Suprapubic skin (tissue), 4 donors: ENCODE results near the gene ULK4. TPM values are rescaled to one million over a fixed set of nuclear protein-coding genes. Genes with fewer than 3 reads are reported as not detected.

Source experiments
- DNase-seq, 2 donors: peaks; one replicate each; pipeline ENCODE4 v3.0.0-alpha.2; 2019; ENCODE audit warnings: low spot score in 2 of 2
- H3K27ac ChIP-seq: fragments of 200-600 bp; sonication (generic); one replicate; pipeline ENCODE4 v1.5.1; 2019
- H3K27me3 ChIP-seq: fragments of 200-600 bp; sonication (generic); one replicate; pipeline ENCODE4 v1.5.1; 2019
- H3K36me3 ChIP-seq: fragments of 200-600 bp; sonication (generic); one replicate; pipeline ENCODE4 v1.5.1; 2019
- H3K4me1 ChIP-seq: fragments of 200-600 bp; sonication (generic); one replicate; pipeline ENCODE4 v1.5.1; 2019
- H3K4me3 ChIP-seq: fragments of 200-600 bp; sonication (generic); one replicate; pipeline ENCODE4 v1.5.1; 2019; ENCODE audit warnings: mild to moderate bottlenecking
- H3K9me3 ChIP-seq: fragments of 200-600 bp; sonication (generic); one replicate; pipeline ENCODE4 v1.5.1; 2019
- EP300 ChIP-seq: sonication (generic); formaldehyde crosslinking; IDR thresholded peaks from one replicate; pipeline ENCODE4 v1.6.1; 2017; ENCODE audit warnings: antibody characterized with exemption
- POLR2A ChIP-seq, 2 donors: fragments of 450-650 bp; IDR thresholded peaks; one replicate each; pipeline ENCODE4 v1.6.1; 2017; ENCODE audit warnings: antibody characterized with exemption in 2 of 2, mild to moderate bottlenecking in 2 of 2, moderate library complexity in 2 of 2
- POLR2AphosphoS5 ChIP-seq, 3 donors: sonication (generic); formaldehyde crosslinking; IDR thresholded peaks; one replicate each; pipeline ENCODE4 v1.6.1; 2017; ENCODE audit warnings: antibody characterized with exemption in 3 of 3
- WGBS: methylation state at CpG from one replicate; pipeline ENCODE4 v1.1.5; 2018; 5-methylcytosine and 5-hydroxymethylcytosine counted together
- total RNA-seq, 4 donors: library from RNA; depleted of rRNA; stranded (reverse); fragments of >200 nt; gene quantifications; one replicate each; pipeline ENCODE4 v1.1.0, GENCODE V29; 2016
- TF ChIP-seq, protein P1 (sequence below), 2 donors: fragments of 200-600 bp in 1 of 2; fragments of 450-650 bp in 1 of 2; sonication (generic) in 1 of 2; IDR thresholded peaks; one replicate each; pipeline ENCODE4 v1.5.1; 2016 to 2019; ENCODE audit warnings: antibody characterized with exemption in 2 of 2, mild to moderate bottlenecking in 1 of 2, moderate library complexity in 1 of 2

The ULK4 gene
- total RNA-seq, 4 donors from 2014 or later = 11.7 to 21.7 (median 16.6) TPM

DNA sequence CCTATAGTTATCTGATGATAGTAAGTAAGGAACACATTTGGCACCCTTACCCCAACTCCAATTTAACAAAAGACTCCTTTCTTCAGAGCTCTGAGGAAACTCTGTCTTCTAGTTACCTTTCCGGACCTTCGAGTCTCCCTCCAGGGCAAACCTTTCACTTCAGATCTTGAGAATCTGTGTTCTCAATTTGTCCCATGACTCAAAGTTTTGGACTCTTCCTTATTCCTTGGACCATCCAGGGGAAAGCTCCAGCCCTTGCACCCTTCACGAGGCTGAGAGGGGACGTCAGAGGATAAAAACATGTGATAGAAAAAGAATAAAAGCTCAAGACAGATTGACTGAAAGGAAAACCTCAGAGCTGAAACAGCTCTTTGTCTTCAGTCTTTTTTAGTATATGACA is 685.7 kb downstream of the ULK4 start:
- no peak for DNase-seq
- Histone ChIP-seq H3K4me3 (no peak overlapping the region), H3K27me3 (no peaks in the 10 kb centered on the region), H3K9me3 (no peaks in the 10 kb centered on the region), H3K4me1 (no peaks in the 10 kb centered on the region), H3K27ac (no peak overlapping the region), H3K36me3 (no peaks in the 10 kb centered on the region)
- 66% methylated on average over 4 of the region's 4 CpGs for WGBS
- TF ChIP-seq POLR2A (IDR thresholded peaks at IDR 0.05) (no peak), EP300 (no peak), POLR2AphosphoS5 (IDR thresholded peaks at IDR 0.05) (no peak)
- TF ChIP-seq, protein P1, sequence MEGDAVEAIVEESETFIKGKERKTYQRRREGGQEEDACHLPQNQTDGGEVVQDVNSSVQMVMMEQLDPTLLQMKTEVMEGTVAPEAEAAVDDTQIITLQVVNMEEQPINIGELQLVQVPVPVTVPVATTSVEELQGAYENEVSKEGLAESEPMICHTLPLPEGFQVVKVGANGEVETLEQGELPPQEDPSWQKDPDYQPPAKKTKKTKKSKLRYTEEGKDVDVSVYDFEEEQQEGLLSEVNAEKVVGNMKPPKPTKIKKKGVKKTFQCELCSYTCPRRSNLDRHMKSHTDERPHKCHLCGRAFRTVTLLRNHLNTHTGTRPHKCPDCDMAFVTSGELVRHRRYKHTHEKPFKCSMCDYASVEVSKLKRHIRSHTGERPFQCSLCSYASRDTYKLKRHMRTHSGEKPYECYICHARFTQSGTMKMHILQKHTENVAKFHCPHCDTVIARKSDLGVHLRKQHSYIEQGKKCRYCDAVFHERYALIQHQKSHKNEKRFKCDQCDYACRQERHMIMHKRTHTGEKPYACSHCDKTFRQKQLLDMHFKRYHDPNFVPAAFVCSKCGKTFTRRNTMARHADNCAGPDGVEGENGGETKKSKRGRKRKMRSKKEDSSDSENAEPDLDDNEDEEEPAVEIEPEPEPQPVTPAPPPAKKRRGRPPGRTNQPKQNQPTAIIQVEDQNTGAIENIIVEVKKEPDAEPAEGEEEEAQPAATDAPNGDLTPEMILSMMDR (IDR thresholded peaks at IDR 0.05) = no peak

DNA sequence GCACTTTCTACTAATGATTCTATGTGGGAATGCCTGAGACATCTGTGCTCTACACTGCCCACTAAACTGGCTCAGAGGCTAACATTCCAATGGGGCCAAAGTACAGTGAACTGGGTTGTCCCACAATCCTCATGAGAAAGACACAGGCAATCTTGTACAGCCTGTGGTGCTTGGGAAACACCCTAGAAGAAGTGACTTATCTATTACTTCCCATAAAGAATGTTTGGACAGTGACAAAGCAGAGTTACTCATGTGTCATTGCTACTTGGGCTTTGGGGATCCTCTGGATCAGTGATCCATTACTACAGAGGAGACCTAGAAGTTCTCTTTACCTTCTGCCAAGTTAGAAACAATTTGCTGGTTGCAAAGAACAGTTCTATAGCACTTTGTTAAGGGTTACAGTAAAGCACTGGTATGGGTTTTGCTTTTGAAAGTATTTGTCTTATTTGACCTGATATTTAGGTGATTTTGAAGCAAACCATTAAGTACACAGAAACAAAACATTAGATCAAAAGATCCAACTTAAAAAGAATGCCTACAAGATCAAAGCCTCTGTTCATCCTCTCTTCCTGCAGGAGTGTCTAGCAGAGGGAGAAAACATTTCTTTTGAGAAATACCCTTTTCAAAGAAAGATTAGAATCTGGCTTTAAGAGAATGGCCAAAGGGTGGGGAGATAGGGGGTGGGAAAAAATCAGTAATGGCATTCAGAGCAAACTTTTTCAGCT is 686.8 kb downstream of the ULK4 start:
- Histone ChIP-seq H3K36me3 (no peaks in the 10 kb centered on the region), H3K9me3 (no peaks in the 10 kb centered on the region), H3K27ac (no peak overlapping the region), H3K27me3 (no peaks in the 10 kb centered on the region), H3K4me3 (no peak overlapping the region), H3K4me1 (no peaks in the 10 kb centered on the region)
- TF ChIP-seq, protein P1 (IDR thresholded peaks at IDR 0.05) = no peak
- DNase-seq = no peak

DNA sequence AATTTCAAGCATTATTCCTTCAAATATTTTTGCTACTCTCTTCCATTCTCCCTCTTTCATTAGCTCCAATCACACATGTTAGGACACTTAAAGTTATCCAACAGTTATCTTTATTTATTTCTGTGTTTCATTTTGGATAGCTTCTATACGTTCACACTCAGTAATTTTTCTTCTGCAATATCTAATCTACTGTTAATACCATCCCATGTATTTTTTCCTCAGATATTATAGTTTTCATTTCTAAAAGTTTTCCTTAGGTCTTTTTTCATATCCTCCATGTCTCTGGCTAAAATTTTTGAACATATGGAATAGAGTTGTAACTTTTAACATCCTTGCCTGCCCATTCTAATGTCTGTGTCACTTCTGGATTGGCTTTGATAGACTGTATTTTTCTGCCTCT is 689.2 kb downstream of the ULK4 start:
- Histone ChIP-seq H3K9me3 (no peaks in the 10 kb centered on the region), H3K4me3 (no peak overlapping the region), H3K36me3 (no peaks in the 10 kb centered on the region), H3K4me1 (no peaks in the 10 kb centered on the region), H3K27me3 (no peaks in the 10 kb centered on the region), H3K27ac (no peak overlapping the region)
- TF ChIP-seq POLR2AphosphoS5 (IDR thresholded peaks at IDR 0.05) = no peak
- TF ChIP-seq POLR2A (IDR thresholded peaks at IDR 0.05) = no peak
- TF ChIP-seq EP300 = no peak
- TF ChIP-seq, protein P1 (IDR thresholded peaks at IDR 0.05) = no peak
- DNase-seq = no peak
- 93% methylated on average over 1 of the region's 1 CpG for WGBS

DNA sequence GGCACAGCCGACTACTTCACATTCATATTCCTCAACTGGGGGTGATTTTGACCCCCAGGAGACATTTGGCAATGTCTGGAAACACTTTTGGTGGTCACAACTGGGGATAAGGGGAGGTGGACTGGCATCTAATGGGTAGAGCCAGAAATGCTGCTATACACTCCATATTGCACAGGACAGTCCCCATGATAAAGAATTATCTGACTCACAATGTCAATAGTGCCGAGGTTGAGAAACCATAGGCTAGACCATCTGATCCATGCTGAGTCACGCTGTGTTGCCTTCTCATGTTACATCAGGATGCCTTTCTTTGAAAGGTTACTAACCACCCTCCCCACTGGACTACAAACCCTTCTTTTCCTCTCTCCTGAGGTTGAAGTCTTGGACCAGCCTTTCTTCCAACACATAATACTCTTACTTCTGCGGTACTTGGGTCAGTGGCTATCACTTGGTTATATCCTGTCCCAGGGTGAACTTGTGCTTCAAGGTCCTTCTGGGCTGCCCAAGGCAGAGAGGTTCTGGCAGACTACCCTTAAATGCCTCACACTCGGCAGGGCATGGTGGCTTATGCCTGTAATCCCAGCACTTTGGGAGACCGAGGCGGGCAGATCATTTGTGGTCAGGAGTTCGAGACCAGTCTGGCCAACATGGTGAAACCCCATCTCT is 693.8 kb downstream of the ULK4 start:
- Histone ChIP-seq H3K9me3 (no peaks in the 10 kb centered on the region), H3K4me1 (no peaks in the 10 kb centered on the region), H3K27ac (no peak overlapping the region), H3K27me3 (no peaks in the 10 kb centered on the region), H3K36me3 (no peaks in the 10 kb centered on the region), H3K4me3 (no peak overlapping the region)
- 90% methylated on average over 8 of the region's 8 CpGs for WGBS
- TF ChIP-seq POLR2AphosphoS5 (IDR thresholded peaks at IDR 0.05) = no peak
- TF ChIP-seq EP300 = no peak
- no peak for TF ChIP-seq POLR2A (IDR thresholded peaks at IDR 0.05)
- TF ChIP-seq, protein P1 (IDR thresholded peaks at IDR 0.05) = no peak
- DNase-seq = no peak

DNA sequence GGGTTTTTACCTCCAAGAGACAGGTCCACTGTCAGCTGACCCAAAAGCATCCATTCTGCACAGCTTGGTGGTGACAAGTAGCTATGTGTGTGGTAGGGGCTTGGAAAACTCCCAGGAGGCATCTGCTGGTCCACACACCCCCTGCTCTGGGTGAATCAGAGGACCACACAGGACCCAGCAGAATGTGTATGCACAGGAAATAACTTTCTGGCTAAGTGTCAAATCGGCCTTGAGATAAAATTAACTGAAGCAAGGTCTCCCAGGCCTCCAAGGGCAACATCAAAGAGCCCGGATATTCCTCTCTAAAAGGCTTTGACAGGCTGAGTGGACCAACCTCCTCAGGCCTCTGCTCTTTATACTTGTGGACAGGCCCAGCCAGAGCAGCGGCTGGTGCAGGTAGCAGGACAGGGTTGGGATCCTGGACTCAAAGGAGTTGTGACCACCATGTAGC is 696.1 kb downstream of the ULK4 start:
- no peak for DNase-seq
- no peak for TF ChIP-seq POLR2A (IDR thresholded peaks at IDR 0.05)
- 67% methylated on average over 3 of the region's 3 CpGs for WGBS
- Histone ChIP-seq H3K36me3 (no peaks in the 10 kb centered on the region), H3K4me1 (no peaks in the 10 kb centered on the region), H3K27ac (no peak overlapping the region), H3K9me3 (no peaks in the 10 kb centered on the region), H3K27me3 (no peaks in the 10 kb centered on the region), H3K4me3 (no peak overlapping the region)
